ENCODE measurements around the gene MOB1B. TPM values are rescaled to one million over a fixed set of nuclear protein-coding genes. Genes with fewer than 3 reads are reported as not detected.

The MOB1B gene
- total RNA-seq, 2 experiments from 2014 or later: 15.3 to 16.4 TPM

- Mint-ChIP-seq H3K9me3 (ENCODE audit: insufficient read depth) (peaks cover 2% of the 10 kb centered on the region), H3K27me3 (ENCODE audit: low read depth) (no peaks in the 10 kb centered on the region), H3K4me3 (no peak overlapping the region), H3K27ac (no peak overlapping the region), H3K36me3 (ENCODE audit: low read depth) (peaks cover 20% of the 10 kb centered on the region), H3K4me1 (ENCODE audit: low read depth) (no peaks in the 10 kb centered on the region)
- ATAC-seq (no peak), DNase-seq (no peak)
- CTCF ChIA-PET: no interaction called here
- POLR2A ChIA-PET: no interaction called here
Observed at GRCh38 chr4:70915036-70915815, 13.1 kb downstream of the MOB1B start.

- Mint-ChIP-seq H3K9me3 (ENCODE audit: insufficient read depth) (peaks cover 9% of the 10 kb centered on the region), H3K27ac (no peak overlapping the region), H3K4me3 (no peak overlapping the region), H3K27me3 (ENCODE audit: low read depth) (no peaks in the 10 kb centered on the region), H3K36me3 (ENCODE audit: low read depth) (peaks cover 26% of the 10 kb centered on the region), H3K4me1 (ENCODE audit: low read depth) (no peaks in the 10 kb centered on the region)
- ChIA-PET POLR2A (no interaction called here), CTCF (interaction anchor here (1.0 to 2.0 kb wide), 2 partner anchors 12 to 14 kb away, joined by 3 to 6 read pairs; partner anchors contain the start of gene MOB1B)
- DNase-seq (no peak), ATAC-seq (no peak)
Observed at GRCh38 chr4:70915874-70916559, 13.8 kb downstream of the MOB1B start.

GRCh38 chr4:70920592-70920991 lies 18.4 kb downstream of the MOB1B start:
- no peak overlapping the region for H3K4me3 Mint-ChIP-seq
- no peak overlapping the region for H3K27ac Mint-ChIP-seq
- ATAC-seq (no peak), DNase-seq (no peak)
- peaks cover 15% of the 10 kb centered on the region for H3K36me3 Mint-ChIP-seq (ENCODE audit: low read depth)
- CTCF ChIA-PET: no interaction called here
- POLR2A ChIA-PET: no interaction called here
- H3K27me3 Mint-ChIP-seq (ENCODE audit: low read depth): no peaks in the 10 kb centered on the region
- H3K9me3 Mint-ChIP-seq (ENCODE audit: insufficient read depth): peaks cover 13% of the 10 kb centered on the region
- peaks cover 5% of the 10 kb centered on the region for H3K4me1 Mint-ChIP-seq (ENCODE audit: low read depth)

- Mint-ChIP-seq H3K4me3 (peak overlapping the region; percentile 1), H3K9me3 (ENCODE audit: insufficient read depth) (peaks cover 8% of the 10 kb centered on the region), H3K4me1 (ENCODE audit: low read depth) (peaks cover 29% of the 10 kb centered on the region), H3K36me3 (ENCODE audit: low read depth) (peaks cover 14% of the 10 kb centered on the region), H3K27me3 (ENCODE audit: low read depth) (no peaks in the 10 kb centered on the region), H3K27ac (peak overlapping the region; percentile 23)
- POLR2A ChIA-PET: no interaction called here
- DNase-seq: no peak
- CTCF ChIA-PET: interaction anchor here (1.0 to 1.5 kb wide), 3 partner anchors 20 to 220 kb away, joined by 3 to 6 read pairs (median 5); partner anchors contain the start of gene MOB1B
- no peak for ATAC-seq
Observed at GRCh38 chr4:70925418-70925817, 23.2 kb downstream of the MOB1B start.

GRCh38 chr4:70925899-70926635 lies 23.9 kb downstream of the MOB1B start:
- H3K27ac Mint-ChIP-seq: peak overlapping the region; percentile 23
- no peak for DNase-seq
- peak; percentile 39 for ATAC-seq
- H3K4me1 Mint-ChIP-seq (ENCODE audit: low read depth): peaks cover 31% of the 10 kb centered on the region
- no peaks in the 10 kb centered on the region for H3K27me3 Mint-ChIP-seq (ENCODE audit: low read depth)
- peak overlapping the region; percentile 2 for H3K4me3 Mint-ChIP-seq
- H3K9me3 Mint-ChIP-seq (ENCODE audit: insufficient read depth): peaks cover 4% of the 10 kb centered on the region
- CTCF ChIA-PET: interaction anchor here (1.0 to 1.5 kb wide), 4 partner anchors 10 to 220 kb away, joined by 3 to 6 read pairs (median 4); partner anchors contain the start of gene MOB1B
- POLR2A ChIA-PET: interaction anchor here (0.7 to 1.5 kb wide), 2 partner anchors 11 to 67 kb away, joined by 3 to 4 read pairs; partner anchors contain the start of gene DCK
- peaks cover 13% of the 10 kb centered on the region for H3K36me3 Mint-ChIP-seq (ENCODE audit: low read depth)

- Mint-ChIP-seq H3K27me3 (ENCODE audit: low read depth) (no peaks in the 10 kb centered on the region), H3K36me3 (ENCODE audit: low read depth) (peaks cover 13% of the 10 kb centered on the region), H3K4me3 (peak overlapping the region; percentile 12), H3K9me3 (ENCODE audit: insufficient read depth) (no peaks in the 10 kb centered on the region), H3K27ac (peak overlapping the region; percentile 62), H3K4me1 (ENCODE audit: low read depth) (peaks cover 32% of the 10 kb centered on the region)
- POLR2A ChIA-PET: interaction anchor here (0.6 to 1.5 kb wide), 6 partner anchors 9 to 193 kb away, joined by 3 to 5 read pairs (median 3); partner anchors contain the start of gene DCK
- CTCF ChIA-PET: interaction anchor here (0.7 to 1.6 kb wide), 9 partner anchors 11 to 240 kb away, joined by 3 to 6 read pairs (median 3); no protein-coding TSS in a partner anchor
- ATAC-seq (peak; percentile 59), DNase-seq (peak; percentile 48)
Observed at GRCh38 chr4:70927502-70928137, 25.5 kb downstream of the MOB1B start.

GRCh38 chr4:70930530-70931256 lies 28.5 kb downstream of the MOB1B start:
- CTCF ChIA-PET: interaction anchor here (1.0 to 1.5 kb wide), 3 partner anchors 9 to 196 kb away, joined by 3 to 6 read pairs (median 3); no protein-coding TSS in a partner anchor
- Mint-ChIP-seq H3K27ac (no peak overlapping the region), H3K27me3 (ENCODE audit: low read depth) (no peaks in the 10 kb centered on the region), H3K36me3 (ENCODE audit: low read depth) (peaks cover 13% of the 10 kb centered on the region), H3K4me3 (no peak overlapping the region), H3K9me3 (ENCODE audit: insufficient read depth) (peaks cover 3% of the 10 kb centered on the region), H3K4me1 (ENCODE audit: low read depth) (peaks cover 30% of the 10 kb centered on the region)
- ATAC-seq (no peak), DNase-seq (no peak)
- POLR2A ChIA-PET: no interaction called here

GRCh38 chr4:70931347-70931746 lies 29.2 kb downstream of the MOB1B start:
- ChIA-PET CTCF (no interaction called here), POLR2A (no interaction called here)
- no peaks in the 10 kb centered on the region for H3K27me3 Mint-ChIP-seq (ENCODE audit: low read depth)

GRCh38 chr4:70932984-70933383 lies 30.8 kb downstream of the MOB1B start:
- ATAC-seq (no peak), DNase-seq (no peak)
- Mint-ChIP-seq H3K9me3 (ENCODE audit: insufficient read depth) (peaks cover 3% of the 10 kb centered on the region), H3K27ac (no peak overlapping the region), H3K27me3 (ENCODE audit: low read depth) (no peaks in the 10 kb centered on the region), H3K4me1 (ENCODE audit: low read depth) (peaks cover 16% of the 10 kb centered on the region), H3K4me3 (no peak overlapping the region), H3K36me3 (ENCODE audit: low read depth) (peaks cover 8% of the 10 kb centered on the region)
- ChIA-PET POLR2A (no interaction called here), CTCF (no interaction called here)

More at GRCh38 chr4:70931347-70931746, 29.2 kb downstream of the MOB1B start:
- DNase-seq (no peak), ATAC-seq (no peak)
- H3K27ac Mint-ChIP-seq: no peak overlapping the region
- peaks cover 3% of the 10 kb centered on the region for H3K9me3 Mint-ChIP-seq (ENCODE audit: insufficient read depth)
- peaks cover 27% of the 10 kb centered on the region for H3K4me1 Mint-ChIP-seq (ENCODE audit: low read depth)
- H3K36me3 Mint-ChIP-seq (ENCODE audit: low read depth): peaks cover 13% of the 10 kb centered on the region
- no peak overlapping the region for H3K4me3 Mint-ChIP-seq

GRCh38 chr4:70935038-70935695 lies 33.0 kb downstream of the MOB1B start:
- Mint-ChIP-seq H3K4me3 (no peak overlapping the region), H3K9me3 (ENCODE audit: insufficient read depth) (peaks cover 3% of the 10 kb centered on the region), H3K27me3 (ENCODE audit: low read depth) (no peaks in the 10 kb centered on the region), H3K36me3 (ENCODE audit: low read depth) (peaks cover 4% of the 10 kb centered on the region), H3K27ac (no peak overlapping the region), H3K4me1 (ENCODE audit: low read depth) (peaks cover 15% of the 10 kb centered on the region)
- ATAC-seq: no peak
- DNase-seq: no peak
- ChIA-PET POLR2A (interaction anchor here (0.5 kb wide), 1 partner anchor 22 kb away, joined by 6 read pairs; no protein-coding TSS in a partner anchor), CTCF (interaction anchor here (1.7 kb wide), 1 partner anchor 9 kb away, joined by 4 read pairs; no protein-coding TSS in a partner anchor)
